Panc1 (cell line): ENCODE measurements around the gene PDZD2. TPM values are rescaled to one million over a fixed set of nuclear protein-coding genes. Genes with fewer than 3 reads are reported as not detected.
"Not testable (repeated sequence)": the region's sequence is repeated elsewhere in the genome, so short reads cannot be mapped to it uniquely, and the experiment has no call there.

ENCODE experiments used
- ATAC-seq: fragments of 200-7000 bp; cut with Tn5 transposase; 2 replicates; pipeline ENCODE4 v1.9.1; 2020; ENCODE audit warnings: mild to moderate bottlenecking, moderate library complexity
- BruUV-seq: library from RNA; stranded (reverse); fragments of 400-500 nt; replicated peaks from 2 replicates; lab custom pipeline; 2021; lab: Mats Ljungman, UMichigan
- CTCF ChIA-PET: fragments of 300-600 bp; sonication (Branson Sonifier 250); formaldehyde crosslinking; loops from one replicate; lab custom pipeline; 2022; ENCODE audit warnings: antibody characterized with exemption; lab: Charles Lee
- POLR2A ChIA-PET: fragments of 300-600 bp; sonication (Branson Sonifier 250); formaldehyde crosslinking; loops from one replicate; lab custom pipeline; 2022; ENCODE audit warnings: antibody characterized with exemption; lab: Charles Lee
- DNase-seq: peaks from one replicate; pipeline ENCODE4 v3.0.0-alpha.2; 2010; ENCODE audit warnings: low read depth, low spot score
- H3K27ac ChIP-seq: 2 replicates; pipeline ENCODE4 v1.5.1; 2011; ENCODE audit warnings: mild to moderate bottlenecking, low read length, inconsistent platforms
- H3K27me3 ChIP-seq: fragments of 200-500 bp; sonication (Bioruptor generic); 2 replicates; pipeline ENCODE4 v1.6.0; 2014; ENCODE audit warnings: low read length, inconsistent platforms; ENCODE audit not compliant: control insufficient read depth, insufficient read depth
- H3K36me3 ChIP-seq: fragments of 200-500 bp; sonication (Bioruptor generic); 2 replicates; pipeline ENCODE4 v1.5.1; 2014; ENCODE audit warnings: inconsistent platforms, mild to moderate bottlenecking, low read length, moderate library complexity; ENCODE audit not compliant: control insufficient read depth, insufficient read depth
- H3K4me1 ChIP-seq: 2 replicates; pipeline ENCODE4 v1.5.1; 2011; ENCODE audit warnings: inconsistent platforms, mild to moderate bottlenecking, low read length, moderate library complexity; ENCODE audit not compliant: control insufficient read depth, insufficient read depth
- H3K4me3 ChIP-seq, 2 experiments: 2 replicates each; pipeline ENCODE4 v1.5.1; 2011 to 2012; ENCODE audit warnings: low read depth in 2 of 2, low read length in 2 of 2, mild to moderate bottlenecking in 2 of 2, inconsistent platforms in 1 of 2, moderate library complexity in 1 of 2
- H3K9me3 ChIP-seq: fragments of 200-500 bp; sonication (Bioruptor generic); 2 replicates; pipeline ENCODE4 v1.5.1; 2014; ENCODE audit warnings: low read depth, mild to moderate bottlenecking, inconsistent platforms, low read length, moderate library complexity; ENCODE audit not compliant: control insufficient read depth, insufficient read depth
- POLR2AphosphoS5 ChIP-seq: IDR thresholded peaks from 2 replicates; pipeline ENCODE4 v1.6.1; 2012; ENCODE audit warnings: mild to moderate bottlenecking, low read depth, low read length, moderate library complexity
- REST ChIP-seq, 2 experiments: IDR thresholded peaks; 2 replicates each; pipeline ENCODE4 v1.6.1; 2011 to 2012; ENCODE audit warnings: low read depth in 2 of 2, control low read depth in 1 of 2, low read length in 1 of 2, mild to moderate bottlenecking in 1 of 2, moderate library complexity in 1 of 2; ENCODE audit not compliant: insufficient read depth in 1 of 2
- SIN3A ChIP-seq: IDR thresholded peaks from 2 replicates; pipeline ENCODE4 v1.6.1; 2012; ENCODE audit warnings: low read depth, mild to moderate bottlenecking, low read length, moderate library complexity, borderline replicate concordance; ENCODE audit not compliant: insufficient read depth
- TCF7L2 ChIP-seq: IDR thresholded peaks from 2 replicates; pipeline ENCODE4 v1.6.1; 2011; ENCODE audit warnings: mild to moderate bottlenecking, low read depth, low read length, inconsistent platforms
- in situ Hi-C: cut with HindIII; loops from 2 replicates; pipeline ENCODE4 v1.10.0; 2016; ENCODE audit warnings: low sequenced_read_pairs, low pct_unique_long_range_greater_than_20kb
- intact Hi-C: fragments of 100-400 bp; cut with micrococcal nuclease; formaldehyde crosslinking; loops from one replicate; pipeline ENCODE4 v1.10.0; 2022; ENCODE audit not compliant: unreplicated experiment
- total RNA-seq: library from RNA; stranded (reverse); gene quantifications from one replicate; pipeline ENCODE4 v1.2.1, GENCODE V29; 2021; ENCODE audit not compliant: unreplicated experiment
- TF ChIP-seq, protein P1 (sequence below): fragments of 450-650 bp; IDR thresholded peaks from 2 replicates; pipeline ENCODE4 v1.5.1; 2017; ENCODE audit warnings: mild to moderate bottlenecking

PDZD2 gene
- total RNA-seq, 1 experiment from 2014 or later = 0.10 TPM

DNA sequence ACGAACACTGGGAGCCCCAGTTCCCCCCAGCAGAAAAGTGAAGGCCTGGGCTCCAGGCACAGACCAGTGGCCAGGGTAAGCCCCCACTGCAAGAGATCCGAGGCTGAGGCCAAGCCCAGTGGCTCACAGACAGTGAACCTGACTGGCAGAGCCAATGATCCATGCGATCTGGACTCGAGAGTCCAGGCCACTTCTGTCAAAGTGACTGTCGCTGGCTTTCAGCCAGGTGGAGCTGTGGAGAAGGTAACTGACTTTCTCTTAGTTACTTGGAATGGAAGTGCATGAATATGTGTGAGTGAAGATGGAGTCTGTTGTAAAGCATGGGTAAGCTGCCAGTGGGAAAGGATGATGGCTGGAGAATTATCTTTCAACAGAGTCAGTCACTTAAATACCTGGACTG, 435.5 kb downstream of the PDZD2 start:
- H3K27ac ChIP-seq = no peak overlapping the region
- H3K4me3 ChIP-seq = no peak overlapping the region
- POLR2A ChIA-PET = interaction anchor here (0.6 kb wide), 1 partner anchor 439 kb away, joined by 4 read pairs; no protein-coding TSS in a partner anchor
- ATAC-seq (no peak), DNase-seq (no peak)
- peaks cover 2% of the 10 kb centered on the region; the same call in 1 of the 2 replicates for H3K27me3 ChIP-seq
- no peaks in the 10 kb centered on the region for H3K9me3 ChIP-seq
- TF ChIP-seq REST (IDR thresholded peaks at IDR 0.05; ENCODE audit: insufficient read depth in 1 of 2, low read depth in 2 of 2, low read length in 1 of 2) = no peak
- TF ChIP-seq SIN3A = no peak
- TF ChIP-seq, protein P1, sequence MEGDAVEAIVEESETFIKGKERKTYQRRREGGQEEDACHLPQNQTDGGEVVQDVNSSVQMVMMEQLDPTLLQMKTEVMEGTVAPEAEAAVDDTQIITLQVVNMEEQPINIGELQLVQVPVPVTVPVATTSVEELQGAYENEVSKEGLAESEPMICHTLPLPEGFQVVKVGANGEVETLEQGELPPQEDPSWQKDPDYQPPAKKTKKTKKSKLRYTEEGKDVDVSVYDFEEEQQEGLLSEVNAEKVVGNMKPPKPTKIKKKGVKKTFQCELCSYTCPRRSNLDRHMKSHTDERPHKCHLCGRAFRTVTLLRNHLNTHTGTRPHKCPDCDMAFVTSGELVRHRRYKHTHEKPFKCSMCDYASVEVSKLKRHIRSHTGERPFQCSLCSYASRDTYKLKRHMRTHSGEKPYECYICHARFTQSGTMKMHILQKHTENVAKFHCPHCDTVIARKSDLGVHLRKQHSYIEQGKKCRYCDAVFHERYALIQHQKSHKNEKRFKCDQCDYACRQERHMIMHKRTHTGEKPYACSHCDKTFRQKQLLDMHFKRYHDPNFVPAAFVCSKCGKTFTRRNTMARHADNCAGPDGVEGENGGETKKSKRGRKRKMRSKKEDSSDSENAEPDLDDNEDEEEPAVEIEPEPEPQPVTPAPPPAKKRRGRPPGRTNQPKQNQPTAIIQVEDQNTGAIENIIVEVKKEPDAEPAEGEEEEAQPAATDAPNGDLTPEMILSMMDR = no peak
- TF ChIP-seq TCF7L2 = no peak
- TF ChIP-seq POLR2AphosphoS5 = no peak
- intact Hi-C loops (no loop called here), in situ Hi-C loops (no loop called here)
- no TSS peak for BruUV-seq
- H3K36me3 ChIP-seq = no peaks in the 10 kb centered on the region
- H3K4me1 ChIP-seq = no peaks in the 10 kb centered on the region
- CTCF ChIA-PET = interaction anchor here (0.6 to 0.9 kb wide), 4 partner anchors 19 to 418 kb away, joined by 3 to 7 read pairs (median 4); no protein-coding TSS in a partner anchor

GRCh38 chr5:32076699-32077695, 438.1 kb downstream of the PDZD2 start:
- Histone ChIP-seq H3K9me3 (no peaks in the 10 kb centered on the region), H3K27me3 (no peaks in the 10 kb centered on the region), H3K4me1 (no peaks in the 10 kb centered on the region), H3K4me3 (no peak overlapping the region), H3K36me3 (no peaks in the 10 kb centered on the region), H3K27ac (no peak overlapping the region)
- CTCF ChIA-PET = interaction anchor here (0.6 to 1.7 kb wide), 6 partner anchors 148 to 718 kb away, joined by 3 to 17 read pairs (median 4); no protein-coding TSS in a partner anchor
- peak; percentile 73; the same call in 1 of the 2 replicates for ATAC-seq
- in situ Hi-C loops (no loop called here), intact Hi-C loops (loop anchor here (1.0 to 5.0 kb wide), 3 partner anchors 148 to 500 kb away; no protein-coding TSS in a partner anchor)
- BruUV-seq = no TSS peak
- TF ChIP-seq TCF7L2 = no peak
- TF ChIP-seq, protein P1 = peak; percentile 79; the same call in 1 of the 2 replicates
- no peak for TF ChIP-seq REST (IDR thresholded peaks at IDR 0.05; ENCODE audit: insufficient read depth in 1 of 2, low read depth in 2 of 2, low read length in 1 of 2)
- TF ChIP-seq SIN3A = no peak
- TF ChIP-seq POLR2AphosphoS5 = no peak
- DNase-seq = peak; percentile 38
- POLR2A ChIA-PET = no interaction called here

DNA sequence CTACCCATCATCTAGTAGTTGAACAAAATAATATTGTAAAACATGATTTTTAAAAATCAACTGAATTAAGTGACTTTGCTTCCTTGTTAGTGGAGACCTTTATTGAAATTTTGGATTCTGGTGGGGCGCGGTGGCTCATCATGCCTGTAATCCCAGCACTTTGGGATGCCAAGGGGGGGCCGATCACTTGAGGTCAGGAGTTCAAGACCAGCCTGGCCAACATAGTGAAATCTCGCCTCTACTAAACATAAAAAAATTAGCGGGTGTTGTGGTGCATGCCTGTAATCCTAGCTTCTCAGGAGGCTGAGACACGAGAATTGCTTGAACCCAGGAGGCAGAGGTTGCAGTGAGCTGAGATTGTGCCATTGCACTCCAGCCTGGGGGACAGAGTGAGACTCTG, 439.9 kb downstream of the PDZD2 start:
- intact Hi-C loops = loop anchor here (5.0 kb wide), 1 partner anchor 502 kb away; no protein-coding TSS in a partner anchor
- H3K4me3 ChIP-seq, H3K27ac ChIP-seq, ATAC-seq, H3K36me3 ChIP-seq, BruUV-seq, DNase-seq, in situ Hi-C loops, H3K4me1 ChIP-seq, H3K27me3 ChIP-seq, H3K9me3 ChIP-seq: not testable (repeated sequence)
- POLR2A ChIA-PET = interaction anchor here (0.7 kb wide), 1 partner anchor 467 kb away, joined by 16 read pairs; no protein-coding TSS in a partner anchor
- CTCF ChIA-PET = interaction anchor here (0.6 to 0.7 kb wide), 2 partner anchors 101 to 197 kb away, joined by 6 to 8 read pairs; no protein-coding TSS in a partner anchor
